Hepatocyte (in vitro differentiated cells): ENCODE results near the gene PTX3. TPM values are rescaled to one million over a fixed set of nuclear protein-coding genes. Genes with fewer than 3 reads are reported as not detected.

ENCODE experiments used
- DNase-seq: peaks from one replicate; pipeline ENCODE4 v3.0.0-alpha.2; 2016; ENCODE audit warnings: low spot score
- H2AFZ ChIP-seq: fragments of 200-600 bp; sonication (generic); 2 replicates; pipeline ENCODE4 v1.6.0; 2016; ENCODE audit warnings: antibody characterized with exemption, mild to moderate bottlenecking
- H3K27ac ChIP-seq: fragments of 200-600 bp; sonication (generic); 2 replicates; pipeline ENCODE4 v1.5.1; 2016; ENCODE audit warnings: mild to moderate bottlenecking
- H3K27me3 ChIP-seq: fragments of 200-600 bp; sonication (generic); 2 replicates; pipeline ENCODE4 v1.6.1; 2016
- H3K36me3 ChIP-seq: fragments of 200-600 bp; sonication (generic); replicated peaks from 2 replicates; pipeline ENCODE4 v1.5.1; 2016; ENCODE audit warnings: low read depth; ENCODE audit not compliant: insufficient read depth
- H3K4me1 ChIP-seq: fragments of 200-600 bp; sonication (generic); 2 replicates; pipeline ENCODE4 v1.5.1; 2016; ENCODE audit warnings: mild to moderate bottlenecking, moderate library complexity; ENCODE audit not compliant: insufficient read depth
- H3K4me2 ChIP-seq: fragments of 200-600 bp; sonication (generic); 2 replicates; pipeline ENCODE4 v1.6.0; 2016
- H3K4me3 ChIP-seq: fragments of 200-600 bp; sonication (generic); 2 replicates; pipeline ENCODE4 v1.5.1; 2016; ENCODE audit warnings: mild to moderate bottlenecking
- H3K79me2 ChIP-seq: fragments of 200-600 bp; sonication (generic); 2 replicates; pipeline ENCODE4 v1.6.0; 2017; ENCODE audit warnings: mild to moderate bottlenecking
- H3K9me2 ChIP-seq: fragments of 200-600 bp; sonication (generic); replicated peaks from 2 replicates; pipeline ENCODE4 v1.6.0; 2017; ENCODE audit warnings: mild to moderate bottlenecking; ENCODE audit not compliant: insufficient read depth
- H3K9me3 ChIP-seq: fragments of 200-600 bp; sonication (generic); 2 replicates; pipeline ENCODE4 v1.5.1; 2016; ENCODE audit warnings: low read depth, mild to moderate bottlenecking
- H4K20me1 ChIP-seq: fragments of 200-600 bp; sonication (generic); 2 replicates; pipeline ENCODE4 v1.6.0; 2016; ENCODE audit warnings: mild to moderate bottlenecking; ENCODE audit not compliant: insufficient read depth, poor library complexity, severe bottlenecking
- EZH2 ChIP-seq: fragments of 200-600 bp; sonication (generic); IDR thresholded peaks from 2 replicates; pipeline ENCODE4 v1.6.1; 2016; ENCODE audit warnings: antibody characterized with exemption, mild to moderate bottlenecking, borderline replicate concordance
- EZH2phosphoT487 ChIP-seq: fragments of 200-600 bp; sonication (generic); IDR thresholded peaks from one replicate; pipeline ENCODE4 v1.6.1; 2018; ENCODE audit warnings: antibody characterized with exemption, mild to moderate bottlenecking, low read depth, moderate library complexity; ENCODE audit not compliant: unreplicated experiment, severe bottlenecking
- WGBS: methylation state at CpG from one replicate; pipeline ENCODE4 v1.1.6; 2016; ENCODE audit warnings: low lambda C conversion rate; ENCODE audit errors: missing lambda C conversion rate; 5-methylcytosine and 5-hydroxymethylcytosine counted together
- polyA plus RNA-seq: library from polyadenylated mRNA; unstranded; fragments of >200 nt; fragmentation: Nextera tagmentation; extraction: Ambion mirVana; gene quantifications from 2 replicates; pipeline ENCODE4 v1.2.1, GENCODE V29; 2016
- total RNA-seq: library from RNA; depleted of rRNA; stranded (reverse); fragments of >200 nt; gene quantifications from 2 replicates; pipeline ENCODE4 v1.2.3, GENCODE V29; 2014
- TF ChIP-seq, protein P1 (sequence below): fragments of 200-600 bp; sonication (generic); IDR thresholded peaks from 2 replicates; pipeline ENCODE4 v1.5.1; 2016; ENCODE audit warnings: antibody characterized with exemption, mild to moderate bottlenecking; ENCODE audit not compliant: poor library complexity

PTX3 gene
- total and polyA plus RNA-seq, 2 experiments from 2014 or later, result 23.7 to 41.5 TPM

DNA sequence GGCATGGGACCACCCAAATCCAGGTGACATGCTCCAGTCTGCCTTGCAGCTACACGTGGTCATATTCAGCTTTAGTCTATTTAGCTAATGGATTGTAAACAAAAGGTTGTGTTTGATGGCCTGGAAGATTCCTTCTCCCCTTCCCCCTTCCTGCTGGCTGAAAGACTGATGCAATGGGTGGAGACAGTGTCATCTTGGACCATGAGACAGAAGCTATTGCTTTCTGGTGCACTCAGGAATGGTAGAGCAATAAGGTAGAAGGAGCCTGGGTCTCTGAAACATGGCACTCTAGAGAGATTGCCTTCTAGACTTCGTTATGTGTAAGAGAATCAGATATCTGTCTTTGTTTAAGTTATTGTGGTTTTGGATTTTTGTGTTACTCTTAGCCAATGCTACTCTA lies 25.7 kb upstream of the PTX3 start:
- no peak overlapping the region for H3K4me2 ChIP-seq
- no peaks in the 10 kb centered on the region for H3K79me2 ChIP-seq
- DNase-seq, result no peak
- no peaks in the 10 kb centered on the region for H3K9me2 ChIP-seq
- no peaks in the 10 kb centered on the region for H3K4me1 ChIP-seq
- no peak overlapping the region for H3K27ac ChIP-seq
- no peaks in the 10 kb centered on the region for H3K36me3 ChIP-seq
- H3K27me3 ChIP-seq, result no peaks in the 10 kb centered on the region
- no peak for TF ChIP-seq EZH2phosphoT487
- TF ChIP-seq EZH2, result no peak
- TF ChIP-seq, protein P1, sequence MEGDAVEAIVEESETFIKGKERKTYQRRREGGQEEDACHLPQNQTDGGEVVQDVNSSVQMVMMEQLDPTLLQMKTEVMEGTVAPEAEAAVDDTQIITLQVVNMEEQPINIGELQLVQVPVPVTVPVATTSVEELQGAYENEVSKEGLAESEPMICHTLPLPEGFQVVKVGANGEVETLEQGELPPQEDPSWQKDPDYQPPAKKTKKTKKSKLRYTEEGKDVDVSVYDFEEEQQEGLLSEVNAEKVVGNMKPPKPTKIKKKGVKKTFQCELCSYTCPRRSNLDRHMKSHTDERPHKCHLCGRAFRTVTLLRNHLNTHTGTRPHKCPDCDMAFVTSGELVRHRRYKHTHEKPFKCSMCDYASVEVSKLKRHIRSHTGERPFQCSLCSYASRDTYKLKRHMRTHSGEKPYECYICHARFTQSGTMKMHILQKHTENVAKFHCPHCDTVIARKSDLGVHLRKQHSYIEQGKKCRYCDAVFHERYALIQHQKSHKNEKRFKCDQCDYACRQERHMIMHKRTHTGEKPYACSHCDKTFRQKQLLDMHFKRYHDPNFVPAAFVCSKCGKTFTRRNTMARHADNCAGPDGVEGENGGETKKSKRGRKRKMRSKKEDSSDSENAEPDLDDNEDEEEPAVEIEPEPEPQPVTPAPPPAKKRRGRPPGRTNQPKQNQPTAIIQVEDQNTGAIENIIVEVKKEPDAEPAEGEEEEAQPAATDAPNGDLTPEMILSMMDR, result no peak
- H2AFZ ChIP-seq, result no peak overlapping the region
- no peaks in the 10 kb centered on the region for H4K20me1 ChIP-seq
- no peaks in the 10 kb centered on the region for H3K9me3 ChIP-seq
- WGBS, result 58% methylated on average over 2 of the region's 2 CpGs
- no peak overlapping the region for H3K4me3 ChIP-seq

DNA sequence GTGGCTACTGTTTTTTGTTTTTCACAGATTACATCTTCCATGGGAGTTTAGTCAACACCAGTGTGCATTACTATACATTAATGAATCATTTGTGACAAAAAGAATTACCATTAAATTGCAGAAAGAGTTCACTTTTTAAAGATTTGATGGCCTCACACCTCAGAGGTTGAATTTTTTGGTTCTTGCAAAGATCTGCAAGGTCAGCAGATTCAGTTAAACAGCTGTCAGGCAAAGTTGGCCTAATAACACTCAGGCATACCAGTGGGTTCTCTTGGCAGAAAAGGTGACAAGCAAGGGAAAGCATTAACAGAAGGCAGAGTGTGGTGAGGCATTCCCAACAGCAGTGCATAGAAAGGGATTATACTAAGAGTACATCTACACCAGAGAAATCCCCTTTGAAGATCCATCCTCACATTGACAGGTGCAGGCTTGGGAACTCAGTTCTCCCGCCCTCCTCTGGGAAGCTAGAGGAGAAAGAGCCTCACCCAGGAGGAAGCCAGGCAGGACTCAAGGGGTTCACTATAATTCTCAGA lies 24.3 kb upstream of the PTX3 start:
- no peaks in the 10 kb centered on the region for H4K20me1 ChIP-seq
- no peaks in the 10 kb centered on the region for H3K27me3 ChIP-seq
- no peak overlapping the region for H3K27ac ChIP-seq
- 83% methylated on average over 1 of the region's 1 CpG for WGBS
- H3K4me2 ChIP-seq, result no peak overlapping the region
- no peak overlapping the region for H2AFZ ChIP-seq
- H3K9me3 ChIP-seq, result no peaks in the 10 kb centered on the region
- no peaks in the 10 kb centered on the region for H3K36me3 ChIP-seq
- no peak overlapping the region for H3K4me3 ChIP-seq
- DNase-seq, result no peak
- no peaks in the 10 kb centered on the region for H3K9me2 ChIP-seq
- H3K79me2 ChIP-seq, result no peaks in the 10 kb centered on the region
- no peak for TF ChIP-seq EZH2phosphoT487
- H3K4me1 ChIP-seq, result no peaks in the 10 kb centered on the region

DNA sequence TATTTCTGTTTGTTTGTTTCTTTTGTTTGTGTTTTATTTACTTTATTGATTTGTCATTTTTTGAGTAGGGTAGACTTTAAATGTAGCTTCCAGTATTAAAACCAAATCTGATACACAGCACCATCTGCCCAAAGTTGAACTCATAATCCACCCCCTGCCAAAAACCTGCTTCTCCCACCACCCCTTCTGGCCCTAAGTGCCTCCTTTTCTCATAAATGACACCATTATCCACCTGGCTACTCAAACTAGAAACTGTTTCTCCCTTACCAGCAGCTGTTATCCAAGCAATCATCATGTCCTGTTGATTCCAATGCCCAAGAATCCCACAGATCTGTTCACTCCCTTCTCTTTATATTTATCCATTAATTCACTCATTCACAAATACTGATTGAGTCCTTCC lies 21.8 kb upstream of the PTX3 start:
- Histone ChIP-seq H3K27me3 (no peaks in the 10 kb centered on the region), H3K36me3 (no peaks in the 10 kb centered on the region), H3K79me2 (no peaks in the 10 kb centered on the region), H4K20me1 (no peaks in the 10 kb centered on the region), H3K27ac (no peak overlapping the region), H2AFZ (no peak overlapping the region), H3K9me2 (no peaks in the 10 kb centered on the region), H3K4me3 (no peak overlapping the region), H3K4me2 (no peak overlapping the region), H3K9me3 (no peaks in the 10 kb centered on the region), H3K4me1 (no peaks in the 10 kb centered on the region)
- no peak for DNase-seq
- TF ChIP-seq EZH2phosphoT487 (no peak), EZH2 (no peak)
- TF ChIP-seq, protein P1, result no peak

DNA sequence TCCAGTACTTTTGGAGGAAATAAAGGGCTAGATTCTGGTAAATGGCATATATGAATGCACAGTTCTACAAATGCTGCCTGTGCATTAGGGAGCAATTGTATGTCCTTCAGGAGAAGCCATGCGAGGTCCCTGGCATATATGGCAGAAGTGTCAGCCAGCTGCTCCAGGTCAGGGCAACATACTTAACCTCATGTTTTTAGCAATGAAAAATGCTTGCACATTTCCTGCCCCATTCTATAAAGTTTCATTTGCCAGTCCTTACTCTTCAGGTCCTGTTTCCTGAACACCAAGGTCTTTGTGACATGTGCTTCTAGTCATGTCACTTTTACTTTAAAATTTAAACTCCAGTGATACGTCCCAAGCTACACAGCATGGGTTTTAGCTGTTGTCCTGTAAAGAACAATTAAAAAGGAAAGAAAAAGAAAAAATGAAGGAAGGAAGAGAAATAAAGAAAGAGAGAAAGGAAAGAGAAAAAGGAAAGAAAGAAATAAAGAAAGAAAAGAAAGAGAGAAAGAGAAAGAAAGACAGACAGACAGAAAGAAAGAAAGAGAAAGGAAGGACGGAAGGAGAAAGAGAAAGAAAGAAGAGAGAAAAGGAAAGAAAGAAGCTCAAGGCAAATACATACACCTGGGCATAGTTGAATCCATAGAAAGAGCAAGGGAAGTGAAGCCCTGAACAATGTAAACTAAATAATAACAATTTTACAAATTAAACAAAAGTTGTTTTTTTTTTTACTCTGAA lies 20.1 kb upstream of the PTX3 start:
- WGBS, result 88% methylated on average over 2 of the region's 3 CpGs
- no peaks in the 10 kb centered on the region for H3K9me2 ChIP-seq
- H3K27ac ChIP-seq, result no peak overlapping the region
- H2AFZ ChIP-seq, result no peak overlapping the region
- no peaks in the 10 kb centered on the region for H4K20me1 ChIP-seq
- no peaks in the 10 kb centered on the region for H3K36me3 ChIP-seq
- no peaks in the 10 kb centered on the region for H3K27me3 ChIP-seq
- H3K4me1 ChIP-seq, result no peaks in the 10 kb centered on the region
- no peaks in the 10 kb centered on the region for H3K9me3 ChIP-seq
- TF ChIP-seq EZH2 (no peak), EZH2phosphoT487 (no peak)
- TF ChIP-seq, protein P1, result no peak
- no peak overlapping the region for H3K4me3 ChIP-seq
- DNase-seq, result no peak
- H3K79me2 ChIP-seq, result no peaks in the 10 kb centered on the region
- H3K4me2 ChIP-seq, result no peak overlapping the region
